NCI-H460 (cell line): Measurements from ENCODE around the gene AKAP13. TPM values are rescaled to one million over a fixed set of nuclear protein-coding genes. Genes with fewer than 3 reads are reported as not detected.
"Not testable (repeated sequence)": the region's sequence is repeated elsewhere in the genome, so short reads cannot be mapped to it uniquely, and the experiment has no call there.

Source experiments
- DNase-seq: peaks from one replicate; pipeline ENCODE4 v3.0.0-alpha.2; 2016; ENCODE audit warnings: low read depth; ENCODE audit errors: extremely low read depth
- total RNA-seq: library from RNA; depleted of rRNA; stranded (reverse); fragments of >200 nt; shearing (Covaris generic); gene quantifications from 2 replicates; pipeline ENCODE4 v1.2.3, GENCODE V29; 2014

The AKAP13 gene
- total RNA-seq, 1 experiment from 2014 or later: 31.4 TPM

- no peak for DNase-seq
Measured at GRCh38 chr15:85642065-85642692, 261.8 kb downstream of the AKAP13 start.

- DNase-seq: no peak
Measured at GRCh38 chr15:85642693-85643066, 262.3 kb downstream of the AKAP13 start.

GRCh38 chr15:85646538-85647091 lies 266.2 kb downstream of the AKAP13 start:
- no peak for DNase-seq

GRCh38 chr15:85649372-85649771 lies 269.0 kb downstream of the AKAP13 start:
- no peak for DNase-seq

- DNase-seq: no peak
Measured at GRCh38 chr15:85651548-85651947, 271.1 kb downstream of the AKAP13 start.

- DNase-seq: no peak
Measured at GRCh38 chr15:85652457-85652856, 272.1 kb downstream of the AKAP13 start.

GRCh38 chr15:85657132-85657531 lies 276.7 kb downstream of the AKAP13 start:
- no peak for DNase-seq

GRCh38 chr15:85658816-85659215 lies 278.4 kb downstream of the AKAP13 start:
- DNase-seq: no peak

- DNase-seq: no peak
Measured at GRCh38 chr15:85661859-85662258, 281.5 kb downstream of the AKAP13 start.

GRCh38 chr15:85665677-85666076 lies 285.3 kb downstream of the AKAP13 start:
- not testable (repeated sequence) for DNase-seq

GRCh38 chr15:85667491-85668424 lies 287.4 kb downstream of the AKAP13 start:
- DNase-seq: no peak

- no peak for DNase-seq
Measured at GRCh38 chr15:85671156-85671555, 290.8 kb downstream of the AKAP13 start.

- no peak for DNase-seq
Measured at GRCh38 chr15:85672332-85673084, 292.1 kb downstream of the AKAP13 start.

GRCh38 chr15:85673326-85673725 lies 292.9 kb downstream of the AKAP13 start:
- no peak for DNase-seq

- DNase-seq: no peak
Measured at GRCh38 chr15:85676342-85677098, 296.1 kb downstream of the AKAP13 start.

- DNase-seq: no peak
Measured at GRCh38 chr15:85679231-85679630, 298.8 kb downstream of the AKAP13 start.

- DNase-seq: no peak
Measured at GRCh38 chr15:85681386-85681785, 301.0 kb downstream of the AKAP13 start.

- DNase-seq: no peak
Measured at GRCh38 chr15:85684174-85684710, 303.8 kb downstream of the AKAP13 start.

- no peak for DNase-seq
Measured at GRCh38 chr15:85685356-85685755, 305.0 kb downstream of the AKAP13 start.

- no peak for DNase-seq
Measured at GRCh38 chr15:85687329-85687728, 306.9 kb downstream of the AKAP13 start.
